Measurements from ENCODE around the gene A2M. TPM values are rescaled to one million over a fixed set of nuclear protein-coding genes. Genes with fewer than 3 reads are reported as not detected.

Gene A2M
- total and polyA plus RNA-seq, 2 experiments from 2014 or later = 0.92 TPM; not detected in 1

- peaks cover 12% of the 10 kb centered on the region; the same call in 2 of the 3 replicates for H3K36me3 Mint-ChIP-seq (ENCODE audit: low read depth)
- no peak overlapping the region for H3K4me2 ChIP-seq
- peaks cover 2% of the 10 kb centered on the region; the same call in 2 of the 3 replicates for H3K4me1 Mint-ChIP-seq
- peaks cover 1% of the 10 kb centered on the region for H3K27me3 Mint-ChIP-seq (ENCODE audit: insufficient read depth, low read depth, poor library complexity)
- TF ChIP-seq NANOG (IDR thresholded peaks at IDR 0.05; ENCODE audit: borderline replicate concordance) = no peak
- H3K27ac ChIP-seq (ENCODE audit: low read depth) = no peak overlapping the region
- H3K79me2 ChIP-seq (replicated peaks; ENCODE audit: insufficient read depth) = no peaks in the 10 kb centered on the region
- ATAC-seq (no peak), DNase-seq (ENCODE audit: low spot score) (no peak)
- H3K27ac Mint-ChIP-seq = no peak overlapping the region
- H3K36me3 ChIP-seq (ENCODE audit: insufficient read depth) = peaks cover 5% of the 10 kb centered on the region; the same call in 1 of the 2 replicates
- no peak overlapping the region for H3K4me3 Mint-ChIP-seq
- H3K4me1 ChIP-seq (ENCODE audit: insufficient read depth) = no peaks in the 10 kb centered on the region
- H3K27me3 ChIP-seq (ENCODE audit: insufficient read depth) = no peaks in the 10 kb centered on the region
- H2AFZ ChIP-seq = no peak overlapping the region
- H3K9me3 Mint-ChIP-seq = peaks cover 21% of the 10 kb centered on the region
- H4K20me1 ChIP-seq (replicated peaks; ENCODE audit: insufficient read depth) = no peaks in the 10 kb centered on the region
- H3K9me2 ChIP-seq (ENCODE audit: insufficient read depth) = peaks cover 6% of the 10 kb centered on the region; the same call in 1 of the 2 replicates
- H3F3A ChIP-seq (replicated peaks; ENCODE audit: low read depth) = no peaks in the 10 kb centered on the region
- no peak overlapping the region for H3K4me3 ChIP-seq
Observed at GRCh38 chr12:9079082-9079481, 36.6 kb downstream of the A2M start.

GRCh38 chr12:9077152-9078031, 38.3 kb downstream of the A2M start:
- Histone ChIP-seq H3K4me3 (no peak overlapping the region), H3K27me3 (ENCODE audit: insufficient read depth) (no peaks in the 10 kb centered on the region), H3K79me2 (replicated peaks; ENCODE audit: insufficient read depth) (no peaks in the 10 kb centered on the region), H3K36me3 (ENCODE audit: insufficient read depth) (no peaks in the 10 kb centered on the region), H3F3A (replicated peaks; ENCODE audit: low read depth) (no peaks in the 10 kb centered on the region), H4K20me1 (replicated peaks; ENCODE audit: insufficient read depth) (no peaks in the 10 kb centered on the region), H3K4me1 (ENCODE audit: insufficient read depth) (no peaks in the 10 kb centered on the region), H2AFZ (no peak overlapping the region), H3K9me2 (ENCODE audit: insufficient read depth) (peaks cover 6% of the 10 kb centered on the region; the same call in 1 of the 2 replicates), H3K27ac (ENCODE audit: low read depth) (no peak overlapping the region), H3K4me2 (no peak overlapping the region)
- TF ChIP-seq ZNF331 (CRISPR knock-in tag; IDR thresholded peaks at IDR 0.05; ENCODE audit: low read depth) (no peak), EZH2phosphoT487 (IDR thresholded peaks at IDR 0.05; ENCODE audit: unreplicated experiment) (no peak)
- H3K9me3 Mint-ChIP-seq = peaks cover 8% of the 10 kb centered on the region
- H3K4me1 Mint-ChIP-seq = peaks cover 2% of the 10 kb centered on the region; the same call in 2 of the 3 replicates
- ATAC-seq (no peak), DNase-seq (ENCODE audit: low spot score) (no peak)
- no peak overlapping the region for H3K27ac Mint-ChIP-seq
- H3K4me3 Mint-ChIP-seq = no peak overlapping the region
- peaks cover 1% of the 10 kb centered on the region for H3K27me3 Mint-ChIP-seq (ENCODE audit: insufficient read depth, low read depth, poor library complexity)
- peaks cover 5% of the 10 kb centered on the region; the same call in 1 of the 3 replicates for H3K36me3 Mint-ChIP-seq (ENCODE audit: low read depth)

DNA sequence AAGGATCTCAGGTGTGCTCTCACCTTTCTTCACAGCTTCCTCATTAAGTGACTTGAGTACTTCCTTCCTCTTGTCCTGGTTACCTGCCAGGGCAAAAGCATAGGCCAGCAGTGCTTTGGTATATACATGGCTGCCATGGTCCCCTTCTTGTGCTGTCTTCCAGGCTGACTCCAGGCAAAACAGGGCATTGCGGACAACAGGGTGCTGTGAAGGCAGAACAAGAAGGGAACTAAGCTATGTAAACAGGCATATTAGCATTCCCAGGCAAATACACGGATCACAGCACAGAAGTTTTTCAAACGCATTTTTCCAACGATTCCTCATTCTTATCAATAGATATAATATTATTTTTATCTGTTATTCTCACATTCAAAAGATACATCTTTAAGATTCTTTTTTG, 39.0 kb downstream of the A2M start:
- H3K9me3 Mint-ChIP-seq = peaks cover 3% of the 10 kb centered on the region; the same call in 2 of the 3 replicates
- no peak for TF ChIP-seq ZNF462 (CRISPR knock-in tag; IDR thresholded peaks at IDR 0.05)
- TF ChIP-seq EZH2phosphoT487 (IDR thresholded peaks at IDR 0.05; ENCODE audit: unreplicated experiment) = no peak
- no peak for TF ChIP-seq ZNF114 (CRISPR knock-in tag; IDR thresholded peaks at IDR 0.05)
- TF ChIP-seq POLR2AphosphoS5 (IDR thresholded peaks at IDR 0.05; ENCODE audit: low read depth) = no peak

More for the DNA sequence above, 39.0 kb downstream of the A2M start:
- H3K36me3 Mint-ChIP-seq (ENCODE audit: low read depth) = no peaks in the 10 kb centered on the region
- no peaks in the 10 kb centered on the region for H3K79me2 ChIP-seq (replicated peaks; ENCODE audit: insufficient read depth)
- H3K27me3 Mint-ChIP-seq (ENCODE audit: insufficient read depth, low read depth, poor library complexity) = peaks cover 1% of the 10 kb centered on the region
- H3K27ac ChIP-seq (ENCODE audit: low read depth) = no peak overlapping the region
- no peak overlapping the region for H3K4me3 Mint-ChIP-seq
- H3K4me1 Mint-ChIP-seq = peaks cover 2% of the 10 kb centered on the region; the same call in 2 of the 3 replicates
- H2AFZ ChIP-seq = no peak overlapping the region
- H3K4me1 ChIP-seq (ENCODE audit: insufficient read depth) = no peaks in the 10 kb centered on the region
- H4K20me1 ChIP-seq (replicated peaks; ENCODE audit: insufficient read depth) = no peaks in the 10 kb centered on the region
- H3K4me3 ChIP-seq = no peak overlapping the region
- H3K36me3 ChIP-seq (ENCODE audit: insufficient read depth) = no peaks in the 10 kb centered on the region
- no peak overlapping the region for H3K4me2 ChIP-seq
- no peak overlapping the region for H3K27ac Mint-ChIP-seq
- ATAC-seq = no peak
- DNase-seq (ENCODE audit: low spot score) = peak; percentile 2
- no peaks in the 10 kb centered on the region for H3K27me3 ChIP-seq (ENCODE audit: insufficient read depth)
- no peaks in the 10 kb centered on the region for H3F3A ChIP-seq (replicated peaks; ENCODE audit: low read depth)
- H3K9me2 ChIP-seq (ENCODE audit: insufficient read depth) = peaks cover 6% of the 10 kb centered on the region; the same call in 1 of the 2 replicates

All from GM23338 (cell line).